ENCODE measurements around the gene VPS13D. TPM values are rescaled to one million over a fixed set of nuclear protein-coding genes. Genes with fewer than 3 reads are reported as not detected.

The VPS13D gene
- total RNA-seq, 4 donors from 2014 or later = 77.5 to 142 (median 94.4) TPM

DNA sequence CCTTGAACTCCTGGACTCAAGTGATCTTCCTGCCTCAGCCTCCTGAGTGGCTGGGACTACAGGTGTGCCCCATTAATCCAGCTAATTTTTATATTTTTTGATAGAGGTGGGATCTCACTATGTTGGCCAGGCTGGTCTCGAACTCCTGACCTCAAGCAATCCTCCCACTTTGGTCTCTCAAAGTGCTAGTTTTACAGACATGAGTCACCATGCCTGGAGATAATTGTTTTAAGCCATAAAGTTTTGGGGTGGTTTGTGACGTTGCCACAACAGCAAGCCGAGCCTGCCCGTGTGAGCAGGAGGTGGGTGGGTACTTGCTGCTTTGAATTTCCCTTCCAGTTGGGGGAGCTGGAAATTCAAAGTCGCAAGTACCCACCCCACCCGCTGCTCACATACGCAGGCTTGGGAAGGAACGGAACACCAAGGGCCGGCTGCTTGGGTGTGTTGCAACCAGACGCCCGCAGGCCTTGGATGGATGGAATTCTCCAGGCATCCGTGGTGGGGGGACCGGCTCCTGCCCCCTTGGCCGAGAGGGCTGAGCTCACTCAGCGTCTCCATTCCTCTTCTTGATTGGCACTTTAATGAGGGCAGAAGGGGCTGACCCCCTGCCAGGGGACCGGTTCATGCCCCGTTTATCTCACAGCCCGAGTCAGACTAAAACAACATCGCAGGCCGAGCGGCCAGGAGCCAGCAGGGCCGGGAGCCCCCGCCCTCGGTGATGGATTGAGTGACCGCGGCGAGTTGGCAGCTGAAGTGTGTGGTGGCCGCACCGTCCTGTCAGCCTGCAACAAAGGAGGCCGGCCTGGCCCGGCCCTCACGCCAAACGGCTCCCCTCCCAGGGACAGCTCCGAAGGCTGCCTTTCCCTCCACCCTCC lies 310.1 kb downstream of the VPS13D start:
- TF ChIP-seq, protein P1, sequence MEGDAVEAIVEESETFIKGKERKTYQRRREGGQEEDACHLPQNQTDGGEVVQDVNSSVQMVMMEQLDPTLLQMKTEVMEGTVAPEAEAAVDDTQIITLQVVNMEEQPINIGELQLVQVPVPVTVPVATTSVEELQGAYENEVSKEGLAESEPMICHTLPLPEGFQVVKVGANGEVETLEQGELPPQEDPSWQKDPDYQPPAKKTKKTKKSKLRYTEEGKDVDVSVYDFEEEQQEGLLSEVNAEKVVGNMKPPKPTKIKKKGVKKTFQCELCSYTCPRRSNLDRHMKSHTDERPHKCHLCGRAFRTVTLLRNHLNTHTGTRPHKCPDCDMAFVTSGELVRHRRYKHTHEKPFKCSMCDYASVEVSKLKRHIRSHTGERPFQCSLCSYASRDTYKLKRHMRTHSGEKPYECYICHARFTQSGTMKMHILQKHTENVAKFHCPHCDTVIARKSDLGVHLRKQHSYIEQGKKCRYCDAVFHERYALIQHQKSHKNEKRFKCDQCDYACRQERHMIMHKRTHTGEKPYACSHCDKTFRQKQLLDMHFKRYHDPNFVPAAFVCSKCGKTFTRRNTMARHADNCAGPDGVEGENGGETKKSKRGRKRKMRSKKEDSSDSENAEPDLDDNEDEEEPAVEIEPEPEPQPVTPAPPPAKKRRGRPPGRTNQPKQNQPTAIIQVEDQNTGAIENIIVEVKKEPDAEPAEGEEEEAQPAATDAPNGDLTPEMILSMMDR (IDR thresholded peaks at IDR 0.05; ENCODE audit: low read depth) = no peak

DNA sequence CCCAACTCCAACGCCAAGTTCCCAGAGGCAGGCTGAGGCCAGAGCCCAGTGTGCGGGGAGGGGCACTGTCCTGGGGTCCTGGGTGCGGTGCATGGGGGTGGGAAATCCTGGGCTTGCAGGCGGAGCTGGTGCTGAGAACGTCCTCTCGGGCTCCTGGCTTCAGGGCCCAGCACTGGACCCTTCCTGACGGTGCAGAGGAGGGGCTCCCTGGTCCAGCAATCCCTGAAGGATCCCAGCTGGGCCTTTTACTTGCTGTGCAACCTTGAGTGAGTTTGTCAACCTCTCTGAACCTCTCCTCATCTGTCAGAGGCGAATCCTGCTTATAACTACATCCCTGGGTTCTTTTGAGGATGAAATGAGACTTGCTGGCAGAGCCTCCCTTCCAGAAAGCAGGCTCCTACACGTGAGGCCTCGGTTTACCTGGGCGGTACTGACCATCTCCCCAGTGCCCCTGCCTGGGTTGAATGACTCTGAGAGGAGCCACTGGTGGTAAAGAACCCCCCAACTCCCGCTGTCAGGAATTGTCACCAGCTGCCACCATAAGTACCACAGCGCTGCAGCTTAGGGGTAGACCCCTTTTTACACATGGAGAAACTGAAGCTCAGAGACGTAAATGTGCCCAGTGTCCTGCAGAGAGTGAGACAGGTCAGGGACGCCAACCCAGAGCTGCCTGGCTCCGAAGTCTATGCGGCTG lies 310.9 kb downstream of the VPS13D start:
- TF ChIP-seq, protein P1 (IDR thresholded peaks at IDR 0.05; ENCODE audit: low read depth) = no peak

DNA sequence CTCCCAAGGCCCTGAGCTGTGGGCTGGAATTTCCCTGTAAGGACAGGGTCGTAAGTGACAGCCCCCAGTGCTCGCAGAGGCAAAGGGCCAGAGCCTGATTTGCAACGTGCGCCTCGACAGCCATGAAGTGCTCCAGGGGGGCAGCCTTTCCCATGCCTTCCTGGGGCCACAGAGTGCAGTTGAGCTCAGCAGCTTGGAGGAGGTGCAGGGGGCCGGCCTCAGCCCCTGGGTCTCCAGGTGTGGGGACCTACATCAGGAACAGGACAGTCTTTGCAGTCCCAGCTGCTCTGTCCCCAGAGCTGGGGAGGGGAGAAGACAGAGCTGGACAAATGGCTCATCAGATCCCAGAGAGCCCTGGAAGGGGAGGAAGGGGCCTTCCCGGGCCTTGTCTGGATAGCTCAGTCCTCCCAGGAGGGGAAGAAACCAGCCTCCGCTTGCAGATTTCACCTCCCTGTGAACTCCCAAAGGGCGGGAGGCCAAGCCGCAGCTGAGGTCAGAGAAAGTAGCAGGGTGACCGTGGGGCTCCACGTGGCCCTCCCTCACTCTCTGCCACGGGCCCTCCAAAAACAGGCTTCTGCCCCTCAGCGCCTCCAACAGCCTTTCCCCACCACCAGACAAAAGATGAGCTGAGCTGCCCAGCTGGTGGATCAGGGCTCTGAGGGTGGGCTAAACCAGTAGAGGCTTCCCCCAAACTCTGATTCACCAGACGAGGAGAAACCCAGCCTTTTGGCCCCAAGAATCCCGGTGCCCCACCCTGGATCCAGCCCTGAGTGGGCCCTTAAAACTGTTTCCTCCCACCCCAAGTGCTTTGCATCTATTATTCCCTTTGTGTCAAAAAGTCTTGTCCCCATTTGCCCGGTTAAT lies 311.7 kb downstream of the VPS13D start:
- TF ChIP-seq, protein P1 (IDR thresholded peaks at IDR 0.05; ENCODE audit: low read depth) = no peak

DNA sequence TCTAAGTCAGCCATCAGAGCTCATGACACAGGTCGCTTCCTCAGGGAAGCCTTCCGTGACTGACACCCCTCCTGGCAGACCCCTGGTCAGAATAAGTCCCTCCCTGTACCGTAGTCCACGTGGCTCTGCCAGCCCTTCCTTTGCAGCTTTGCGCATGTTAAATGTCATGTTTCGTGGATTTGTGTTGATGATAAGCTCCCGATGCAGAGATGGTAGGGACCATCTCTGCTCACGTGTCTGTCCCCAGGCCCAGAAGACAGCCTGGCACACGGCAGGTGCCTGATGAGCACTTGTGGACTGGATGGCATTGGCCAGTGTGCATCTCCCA lies 312.3 kb downstream of the VPS13D start:
- TF ChIP-seq, protein P1 (IDR thresholded peaks at IDR 0.05; ENCODE audit: low read depth) = no peak

DNA sequence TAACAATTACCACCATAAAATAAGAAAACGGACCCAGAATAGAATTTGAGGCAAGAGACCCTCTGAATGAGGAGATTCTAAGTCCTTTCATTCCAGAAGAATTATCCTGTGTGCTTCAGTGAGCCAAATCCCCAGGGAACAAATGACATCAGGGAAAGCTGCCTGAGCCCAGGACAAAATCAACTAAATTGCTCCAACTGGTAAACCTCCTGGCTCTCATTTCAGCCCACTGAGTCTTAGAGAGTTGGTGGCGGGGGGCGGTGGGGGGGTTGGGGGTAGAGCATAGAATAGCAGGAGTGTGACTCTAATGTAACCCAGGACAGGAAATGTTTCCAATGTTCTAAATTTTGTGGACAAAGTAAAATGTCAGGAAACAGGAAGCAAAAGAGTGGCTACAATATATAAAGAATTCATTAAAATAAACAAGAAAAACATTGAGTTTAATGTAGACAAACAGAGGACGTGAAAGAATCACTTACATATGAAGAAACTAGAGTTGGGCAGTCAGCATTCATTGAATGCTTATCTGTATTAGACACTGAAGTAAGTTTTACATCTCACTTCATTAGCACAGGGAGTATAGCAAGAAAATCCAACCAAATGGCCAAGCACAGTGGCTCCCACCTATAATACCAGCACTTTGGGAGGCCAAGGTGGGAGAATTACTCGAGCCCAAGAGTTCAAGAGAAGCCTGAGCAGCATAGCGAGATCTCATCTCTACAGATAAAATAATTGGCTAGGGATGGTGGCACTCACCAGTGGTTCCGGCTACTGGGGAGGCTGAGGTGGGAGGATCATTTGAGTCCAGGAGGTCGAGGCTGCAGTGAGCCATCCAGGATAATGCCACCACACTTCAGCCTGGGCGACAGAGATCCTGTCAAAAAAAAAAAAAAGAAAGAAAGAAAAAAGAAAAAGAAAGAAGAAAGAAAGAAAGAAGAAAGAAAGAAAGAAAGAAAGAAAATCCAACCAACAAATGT lies 313.1 kb downstream of the VPS13D start:
- TF ChIP-seq, protein P1 (IDR thresholded peaks at IDR 0.05; ENCODE audit: low read depth) = no peak

DNA sequence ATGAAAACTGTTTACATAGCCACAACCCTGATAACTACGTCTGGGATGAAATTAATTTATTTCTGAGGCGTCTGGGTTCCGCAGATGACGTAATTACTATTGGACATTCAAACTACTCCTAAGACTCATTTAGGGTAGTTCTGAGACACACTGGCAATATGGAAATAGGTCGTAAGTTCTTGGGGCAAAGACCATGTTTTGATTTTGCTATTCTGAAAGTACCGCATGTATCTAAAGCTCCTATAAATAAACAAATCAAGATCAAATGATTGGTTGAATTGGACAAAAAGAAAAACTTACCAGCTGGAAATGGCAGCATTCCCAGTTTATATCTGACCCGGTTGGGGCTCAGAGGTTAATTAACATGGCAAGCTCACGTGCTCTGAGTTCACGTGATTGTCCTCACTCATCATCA lies 313.9 kb downstream of the VPS13D start:
- TF ChIP-seq, protein P1 (IDR thresholded peaks at IDR 0.05; ENCODE audit: low read depth) = no peak

Measured in subcutaneous adipose tissue (tissue), 4 donors.